Calu3 (cell line): Measurements from ENCODE around the gene SPPL3. TPM values are rescaled to one million over a fixed set of nuclear protein-coding genes. Genes with fewer than 3 reads are reported as not detected.

Experiments used
- BruUV-seq: library from RNA; stranded (reverse); fragments of 400-500 nt; replicated peaks from 2 replicates; lab custom pipeline; 2021; lab: Mats Ljungman, UMichigan
- CTCF ChIA-PET: fragments of 300-600 bp; sonication (Branson Sonifier 250); formaldehyde crosslinking; loops from one replicate; lab custom pipeline; 2022; ENCODE audit warnings: antibody characterized with exemption; lab: Charles Lee
- DNase-seq: peaks from one replicate; pipeline ENCODE4 v3.0.0; 2022
- H3K27ac Mint-ChIP-seq: one replicate; pipeline ENCODE4 v1.8.0; 2022; ENCODE audit warnings: mixed read lengths; ENCODE audit not compliant: unreplicated experiment
- H3K27me3 Mint-ChIP-seq: one replicate; pipeline ENCODE4 v1.8.0; 2022; ENCODE audit warnings: mixed read lengths; ENCODE audit not compliant: unreplicated experiment
- H3K36me3 Mint-ChIP-seq: one replicate; pipeline ENCODE4 v1.8.0; 2022; ENCODE audit warnings: mild to moderate bottlenecking, moderate library complexity, mixed read lengths; ENCODE audit not compliant: insufficient read depth, unreplicated experiment
- H3K4me1 Mint-ChIP-seq: one replicate; pipeline ENCODE4 v1.8.0; 2022; ENCODE audit warnings: mild to moderate bottlenecking, low read depth, mixed read lengths; ENCODE audit not compliant: unreplicated experiment
- H3K4me3 Mint-ChIP-seq: one replicate; pipeline ENCODE4 v1.8.0; 2022; ENCODE audit warnings: mild to moderate bottlenecking, low read depth, moderate library complexity, mixed read lengths; ENCODE audit not compliant: unreplicated experiment
- H3K9me3 Mint-ChIP-seq: one replicate; pipeline ENCODE4 v1.8.0; 2022; ENCODE audit warnings: low read depth, mixed read lengths; ENCODE audit not compliant: unreplicated experiment
- intact Hi-C: fragments of 100-400 bp; cut with micrococcal nuclease; formaldehyde crosslinking; loops from one replicate; pipeline ENCODE4 v1.10.0; 2022; ENCODE audit not compliant: unreplicated experiment
- total RNA-seq: library from RNA; stranded (reverse); gene quantifications from 2 replicates; pipeline ENCODE4 v1.2.3, GENCODE V29; 2022
- TF ChIP-seq, protein P1 (sequence below): fragments of 200-600 bp; IDR thresholded peaks from one replicate; pipeline ENCODE4 v1.8.0; 2022; ENCODE audit warnings: antibody characterized with exemption; ENCODE audit not compliant: unreplicated experiment

The SPPL3 gene
- total RNA-seq, 1 experiment from 2014 or later, result 61.0 TPM

DNA sequence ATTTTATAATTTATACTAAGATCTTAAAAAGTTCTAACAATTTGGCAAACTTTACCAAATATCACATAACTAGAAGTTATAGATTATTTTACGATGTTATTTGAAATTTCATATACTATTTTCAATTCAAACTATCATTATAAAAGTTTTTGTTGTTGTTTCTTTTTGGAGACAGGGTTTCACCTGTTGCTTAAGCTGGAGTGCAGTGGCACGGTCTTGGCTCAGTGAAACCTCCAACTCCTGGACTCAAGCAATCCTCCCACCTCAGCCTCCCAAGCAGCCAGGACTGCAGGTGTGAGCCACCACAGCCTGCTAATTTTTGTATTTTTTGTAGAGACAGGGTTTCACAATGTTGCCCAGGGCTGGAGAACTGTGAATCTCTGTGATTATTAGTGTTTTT, 87.8 kb downstream of the SPPL3 start:
- no peak for DNase-seq
- CTCF ChIA-PET, result no interaction called here
- no peaks in the 10 kb centered on the region for H3K36me3 Mint-ChIP-seq
- H3K4me1 Mint-ChIP-seq, result no peaks in the 10 kb centered on the region
- H3K27ac Mint-ChIP-seq, result no peak overlapping the region
- no peak overlapping the region for H3K4me3 Mint-ChIP-seq
- intact Hi-C loops, result no loop called here
- no TSS peak for BruUV-seq
- no peaks in the 10 kb centered on the region for H3K27me3 Mint-ChIP-seq
- TF ChIP-seq, protein P1, sequence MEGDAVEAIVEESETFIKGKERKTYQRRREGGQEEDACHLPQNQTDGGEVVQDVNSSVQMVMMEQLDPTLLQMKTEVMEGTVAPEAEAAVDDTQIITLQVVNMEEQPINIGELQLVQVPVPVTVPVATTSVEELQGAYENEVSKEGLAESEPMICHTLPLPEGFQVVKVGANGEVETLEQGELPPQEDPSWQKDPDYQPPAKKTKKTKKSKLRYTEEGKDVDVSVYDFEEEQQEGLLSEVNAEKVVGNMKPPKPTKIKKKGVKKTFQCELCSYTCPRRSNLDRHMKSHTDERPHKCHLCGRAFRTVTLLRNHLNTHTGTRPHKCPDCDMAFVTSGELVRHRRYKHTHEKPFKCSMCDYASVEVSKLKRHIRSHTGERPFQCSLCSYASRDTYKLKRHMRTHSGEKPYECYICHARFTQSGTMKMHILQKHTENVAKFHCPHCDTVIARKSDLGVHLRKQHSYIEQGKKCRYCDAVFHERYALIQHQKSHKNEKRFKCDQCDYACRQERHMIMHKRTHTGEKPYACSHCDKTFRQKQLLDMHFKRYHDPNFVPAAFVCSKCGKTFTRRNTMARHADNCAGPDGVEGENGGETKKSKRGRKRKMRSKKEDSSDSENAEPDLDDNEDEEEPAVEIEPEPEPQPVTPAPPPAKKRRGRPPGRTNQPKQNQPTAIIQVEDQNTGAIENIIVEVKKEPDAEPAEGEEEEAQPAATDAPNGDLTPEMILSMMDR, result no peak
- H3K9me3 Mint-ChIP-seq, result no peaks in the 10 kb centered on the region

DNA sequence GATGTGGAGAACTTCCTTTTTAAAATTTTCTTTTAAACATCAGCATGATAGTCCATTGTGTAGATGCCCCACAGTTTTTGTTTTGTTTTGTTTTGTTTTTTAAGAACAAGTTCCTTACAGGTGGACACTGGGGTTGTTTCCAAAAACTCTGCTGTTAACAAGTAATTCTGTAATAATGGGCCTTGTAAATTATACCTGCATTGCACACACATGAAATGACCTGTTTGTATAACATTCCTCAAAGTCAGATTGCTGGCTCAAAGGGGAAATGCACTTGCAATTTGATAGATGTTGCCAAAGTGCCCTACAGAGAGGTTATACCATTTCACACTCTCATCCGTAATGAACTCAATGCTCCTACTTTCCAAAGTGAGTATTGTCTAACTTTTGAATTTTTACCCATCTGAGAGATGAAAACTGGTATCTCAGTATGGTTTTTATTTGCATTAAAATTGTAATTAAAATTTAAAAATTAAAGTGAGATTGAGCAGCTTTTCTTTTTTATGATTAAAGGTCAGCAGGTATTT, 89.2 kb downstream of the SPPL3 start:
- intact Hi-C loops, result no loop called here
- H3K9me3 Mint-ChIP-seq, result no peaks in the 10 kb centered on the region
- CTCF ChIA-PET, result no interaction called here
- H3K36me3 Mint-ChIP-seq, result no peaks in the 10 kb centered on the region
- H3K4me3 Mint-ChIP-seq, result no peak overlapping the region
- no peak for DNase-seq
- TF ChIP-seq, protein P1, result no peak
- no TSS peak for BruUV-seq
- no peaks in the 10 kb centered on the region for H3K27me3 Mint-ChIP-seq
- no peak overlapping the region for H3K27ac Mint-ChIP-seq
- no peaks in the 10 kb centered on the region for H3K4me1 Mint-ChIP-seq

DNA sequence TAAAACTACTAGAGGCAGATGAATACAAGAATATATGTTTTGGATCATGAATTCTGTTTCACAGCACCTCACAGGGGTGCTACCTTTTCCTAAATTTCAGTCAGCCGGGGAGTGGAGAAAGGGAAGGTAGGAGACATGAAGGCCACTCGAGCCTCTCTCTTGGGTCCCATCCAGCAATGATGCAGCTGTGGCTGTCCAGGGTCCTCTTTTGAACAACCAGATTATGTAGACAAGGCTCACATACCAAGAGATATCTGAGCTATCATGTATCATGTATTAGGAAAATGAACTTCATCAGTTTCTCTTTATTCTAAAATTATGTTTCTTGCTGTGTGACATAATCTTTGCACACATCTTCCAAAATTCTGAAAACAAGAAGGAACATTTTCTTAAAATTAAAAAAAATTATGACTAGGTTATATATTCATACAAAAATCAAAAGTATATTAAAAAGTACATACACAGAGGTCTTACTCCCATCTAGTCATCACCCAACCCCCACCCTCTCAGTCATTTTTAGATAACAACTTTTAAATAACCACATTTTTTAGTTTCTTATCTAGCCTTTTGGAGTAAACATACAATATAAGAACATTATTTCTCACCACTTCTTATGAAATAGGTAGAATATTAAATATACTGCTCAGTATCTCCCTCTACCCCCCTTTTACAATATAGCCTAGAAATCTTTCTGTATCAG, 89.8 kb downstream of the SPPL3 start:
- no peak overlapping the region for H3K27ac Mint-ChIP-seq
- no peaks in the 10 kb centered on the region for H3K9me3 Mint-ChIP-seq
- no peaks in the 10 kb centered on the region for H3K4me1 Mint-ChIP-seq
- no peaks in the 10 kb centered on the region for H3K36me3 Mint-ChIP-seq
- CTCF ChIA-PET, result interaction anchor here (0.6 kb wide), 1 partner anchor 1991 kb away, joined by 5 read pairs; no protein-coding TSS in a partner anchor
- H3K4me3 Mint-ChIP-seq, result no peak overlapping the region
- TF ChIP-seq, protein P1, result no peak
- intact Hi-C loops, result no loop called here
- no peaks in the 10 kb centered on the region for H3K27me3 Mint-ChIP-seq
- no peak for DNase-seq
- BruUV-seq, result no TSS peak

DNA sequence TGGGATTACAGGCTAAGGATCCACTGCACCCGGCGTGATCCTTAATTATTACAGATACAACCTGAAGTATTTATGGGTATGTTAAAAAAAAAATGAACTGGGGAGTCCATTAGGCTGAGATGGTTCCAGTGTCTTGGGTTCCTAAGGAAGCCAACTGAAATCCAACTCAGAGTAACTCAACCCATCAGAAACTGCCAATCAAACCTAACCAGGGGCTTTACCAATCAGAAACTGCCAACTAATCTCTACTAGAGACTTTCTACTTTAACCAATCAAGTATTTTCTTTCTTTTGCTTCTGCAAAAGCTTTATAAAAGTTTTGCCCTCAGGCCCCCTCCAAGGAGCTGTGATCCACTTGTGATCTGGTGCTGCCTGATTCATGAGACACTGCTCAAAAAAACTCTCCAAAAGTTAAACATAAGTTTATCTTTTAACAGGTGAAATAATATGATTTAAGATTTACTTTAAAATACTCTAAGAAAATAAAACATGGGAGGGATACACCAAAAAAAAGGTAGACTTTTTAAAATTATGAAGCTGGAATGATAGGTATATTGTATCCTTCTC, 90.5 kb downstream of the SPPL3 start:
- Mint-ChIP-seq H3K9me3 (no peaks in the 10 kb centered on the region), H3K27me3 (no peaks in the 10 kb centered on the region), H3K4me1 (no peaks in the 10 kb centered on the region), H3K4me3 (no peak overlapping the region), H3K36me3 (no peaks in the 10 kb centered on the region), H3K27ac (no peak overlapping the region)
- TF ChIP-seq, protein P1, result no peak
- no TSS peak for BruUV-seq
- CTCF ChIA-PET, result interaction anchor here (0.6 kb wide), 1 partner anchor 1991 kb away, joined by 5 read pairs; no protein-coding TSS in a partner anchor
- intact Hi-C loops, result no loop called here
- no peak for DNase-seq
